ENCODE data around the gene TOP2A. TPM values are rescaled to one million over a fixed set of nuclear protein-coding genes. Genes with fewer than 3 reads are reported as not detected.

The TOP2A gene
- total RNA-seq, 2 donors from 2014 or later, result 324 to 425 TPM

- Mint-ChIP-seq H3K4me1 (ENCODE audit: low read depth) (no peaks in the 10 kb centered on the region), H3K36me3 (ENCODE audit: insufficient read depth in 2 of 2) (peaks cover 0 to 4% of the 10 kb centered on the region in 2 donors), H3K4me3 (no peak overlapping the region), H3K9me3 (no peaks in the 10 kb centered on the region), H3K27ac (no peak overlapping the region), H3K27me3 (ENCODE audit: low read depth) (no peaks in the 10 kb centered on the region)
- no peak for DNase-seq
- no peak for ATAC-seq (replicated peaks in 1 of 2)
Measured at GRCh38 chr17:40457964-40458791, 40.5 kb upstream of the TOP2A start.

DNA sequence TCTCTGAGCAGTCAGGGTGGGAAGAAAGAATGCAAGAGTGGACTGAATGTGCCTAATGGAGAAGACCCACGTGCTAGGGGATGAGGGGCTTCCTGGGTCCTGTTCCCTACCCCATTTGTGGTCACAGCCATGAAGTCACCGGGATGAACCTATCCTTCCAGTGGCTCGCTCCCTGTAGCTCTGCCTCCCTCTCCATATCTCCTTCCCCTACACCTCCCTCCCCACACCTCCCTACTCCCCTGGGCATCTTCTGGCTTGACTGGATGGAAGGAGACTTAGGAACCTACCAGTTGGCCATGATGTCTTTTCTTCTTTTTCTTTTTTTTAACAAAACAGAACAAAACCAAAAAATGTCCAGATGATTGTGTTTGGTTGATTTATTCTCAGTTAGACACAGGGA, 39.7 kb upstream of the TOP2A start:
- H3K27ac Mint-ChIP-seq, result no peak overlapping the region

GRCh38 chr17:40456396-40456951, 38.8 kb upstream of the TOP2A start:
- Mint-ChIP-seq H3K4me3 (no peak overlapping the region), H3K36me3 (ENCODE audit: insufficient read depth in 2 of 2) (peaks cover 0 to 4% of the 10 kb centered on the region in 2 donors), H3K4me1 (ENCODE audit: low read depth) (peaks cover 14% of the 10 kb centered on the region), H3K9me3 (no peaks in the 10 kb centered on the region), H3K27ac (no peak overlapping the region), H3K27me3 (ENCODE audit: low read depth) (no peaks in the 10 kb centered on the region)
- ATAC-seq (replicated peaks in 1 of 2), result no peak
- DNase-seq, result no peak

More for the DNA sequence above, 39.7 kb upstream of the TOP2A start:
- H3K27me3 Mint-ChIP-seq (ENCODE audit: low read depth), result no peaks in the 10 kb centered on the region
- H3K9me3 Mint-ChIP-seq, result no peaks in the 10 kb centered on the region
- H3K4me3 Mint-ChIP-seq, result no peak overlapping the region
- H3K36me3 Mint-ChIP-seq (ENCODE audit: insufficient read depth in 2 of 2), result peaks cover 0 to 4% of the 10 kb centered on the region in 2 donors
- DNase-seq (no peak), ATAC-seq (replicated peaks in 1 of 2) (no peak)
- peaks cover 7% of the 10 kb centered on the region for H3K4me1 Mint-ChIP-seq (ENCODE audit: low read depth)

DNA sequence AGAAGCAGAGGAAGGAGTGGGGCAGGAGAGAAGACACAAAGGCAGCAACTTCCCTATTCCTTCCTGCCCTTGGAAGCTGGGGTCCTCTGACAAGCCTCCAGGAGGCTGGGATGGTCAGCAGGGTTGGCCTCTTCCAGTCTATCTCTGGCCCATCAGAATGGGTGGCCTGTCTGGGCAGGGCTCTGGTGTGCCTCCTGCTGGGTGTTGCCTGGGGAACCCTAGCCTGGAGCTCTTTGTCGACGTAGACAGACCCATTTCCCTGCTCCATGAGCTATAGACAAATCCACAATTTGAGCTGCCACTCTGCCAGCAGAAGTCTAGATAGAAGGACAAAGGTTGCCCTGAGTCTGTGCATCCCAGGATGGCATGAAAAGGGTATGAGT, 36.9 kb upstream of the TOP2A start:
- Mint-ChIP-seq H3K9me3 (no peaks in the 10 kb centered on the region), H3K4me1 (ENCODE audit: low read depth) (peaks cover 14% of the 10 kb centered on the region), H3K27me3 (ENCODE audit: low read depth) (no peaks in the 10 kb centered on the region), H3K36me3 (ENCODE audit: insufficient read depth in 2 of 2) (peaks cover 0 to 4% of the 10 kb centered on the region in 2 donors), H3K4me3 (no peak overlapping the region), H3K27ac (no peak overlapping the region)
- DNase-seq, result no peak
- ATAC-seq (replicated peaks in 1 of 2), result no peak

- no peak for DNase-seq
- Mint-ChIP-seq H3K9me3 (no peaks in the 10 kb centered on the region), H3K4me3 (no peak overlapping the region), H3K4me1 (ENCODE audit: low read depth) (peaks cover 14% of the 10 kb centered on the region), H3K27me3 (ENCODE audit: low read depth) (no peaks in the 10 kb centered on the region), H3K36me3 (ENCODE audit: insufficient read depth in 2 of 2) (peaks cover 0 to 4% of the 10 kb centered on the region in 2 donors), H3K27ac (no peak overlapping the region)
- no peak for ATAC-seq (replicated peaks in 1 of 2)
Measured at GRCh38 chr17:40453881-40454612, 36.4 kb upstream of the TOP2A start.

- H3K27me3 Mint-ChIP-seq (ENCODE audit: low read depth), result no peaks in the 10 kb centered on the region
- DNase-seq (no peak), ATAC-seq (replicated peaks in 1 of 2) (no peak)
- peaks cover 24% of the 10 kb centered on the region for H3K4me1 Mint-ChIP-seq (ENCODE audit: low read depth)
- H3K4me3 Mint-ChIP-seq, result no peak overlapping the region
- peaks cover 0 to 4% of the 10 kb centered on the region in 2 donors for H3K36me3 Mint-ChIP-seq (ENCODE audit: insufficient read depth in 2 of 2)
- H3K27ac Mint-ChIP-seq, result no peak overlapping the region
- no peaks in the 10 kb centered on the region for H3K9me3 Mint-ChIP-seq
Measured at GRCh38 chr17:40452921-40453378, 35.3 kb upstream of the TOP2A start.

- peak in 1 of 2 donors; percentile 11 for DNase-seq
- peak; percentile 49 to 72 for ATAC-seq (replicated peaks in 1 of 2)
- no peaks in the 10 kb centered on the region for H3K9me3 Mint-ChIP-seq
- peaks cover 0 to 4% of the 10 kb centered on the region in 2 donors for H3K36me3 Mint-ChIP-seq (ENCODE audit: insufficient read depth in 2 of 2)
- H3K4me1 Mint-ChIP-seq (ENCODE audit: low read depth), result peaks cover 30% of the 10 kb centered on the region
- no peaks in the 10 kb centered on the region for H3K27me3 Mint-ChIP-seq (ENCODE audit: low read depth)
- no peak overlapping the region for H3K4me3 Mint-ChIP-seq
- H3K27ac Mint-ChIP-seq, result no peak overlapping the region
Measured at GRCh38 chr17:40452216-40452787, 34.6 kb upstream of the TOP2A start.

- no peak overlapping the region for H3K27ac Mint-ChIP-seq
- peaks cover 0 to 4% of the 10 kb centered on the region in 2 donors for H3K36me3 Mint-ChIP-seq (ENCODE audit: insufficient read depth in 2 of 2)
- no peak overlapping the region for H3K4me3 Mint-ChIP-seq
- no peak for ATAC-seq (replicated peaks in 1 of 2)
- no peaks in the 10 kb centered on the region for H3K9me3 Mint-ChIP-seq
- H3K4me1 Mint-ChIP-seq (ENCODE audit: low read depth), result peaks cover 36% of the 10 kb centered on the region
- no peak for DNase-seq
- H3K27me3 Mint-ChIP-seq (ENCODE audit: low read depth), result no peaks in the 10 kb centered on the region
Measured at GRCh38 chr17:40451420-40451819, 33.7 kb upstream of the TOP2A start.

DNA sequence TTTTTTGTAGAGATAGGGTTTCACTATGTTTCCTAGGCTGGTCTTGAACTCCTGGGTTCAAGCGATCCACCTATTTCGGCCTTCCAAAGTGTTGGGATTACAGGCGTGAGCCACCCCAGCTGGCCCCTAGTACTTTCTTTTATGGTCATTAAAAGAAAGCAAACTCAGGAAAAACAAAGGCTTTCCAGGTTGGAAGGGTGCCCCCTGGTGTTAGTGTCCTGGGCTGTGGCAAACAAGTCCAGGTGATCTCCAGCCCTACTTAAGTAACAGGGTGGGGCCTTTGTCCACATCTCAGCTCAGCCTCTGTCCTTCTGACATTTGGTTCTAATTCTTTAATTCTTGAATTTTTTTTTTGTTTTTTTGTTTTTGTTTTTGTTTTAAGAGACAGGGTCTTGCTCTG, 32.5 kb upstream of the TOP2A start:
- DNase-seq (peak; percentile 46 to 48), ATAC-seq (replicated peaks in 1 of 2) (no peak)
- H3K4me3 Mint-ChIP-seq, result no peak overlapping the region
- H3K27ac Mint-ChIP-seq, result no peak overlapping the region
- no peaks in the 10 kb centered on the region for H3K27me3 Mint-ChIP-seq (ENCODE audit: low read depth)
- no peaks in the 10 kb centered on the region for H3K9me3 Mint-ChIP-seq
- H3K36me3 Mint-ChIP-seq (ENCODE audit: insufficient read depth in 2 of 2), result no peaks in the 10 kb centered on the region
- peaks cover 45% of the 10 kb centered on the region for H3K4me1 Mint-ChIP-seq (ENCODE audit: low read depth)

DNA sequence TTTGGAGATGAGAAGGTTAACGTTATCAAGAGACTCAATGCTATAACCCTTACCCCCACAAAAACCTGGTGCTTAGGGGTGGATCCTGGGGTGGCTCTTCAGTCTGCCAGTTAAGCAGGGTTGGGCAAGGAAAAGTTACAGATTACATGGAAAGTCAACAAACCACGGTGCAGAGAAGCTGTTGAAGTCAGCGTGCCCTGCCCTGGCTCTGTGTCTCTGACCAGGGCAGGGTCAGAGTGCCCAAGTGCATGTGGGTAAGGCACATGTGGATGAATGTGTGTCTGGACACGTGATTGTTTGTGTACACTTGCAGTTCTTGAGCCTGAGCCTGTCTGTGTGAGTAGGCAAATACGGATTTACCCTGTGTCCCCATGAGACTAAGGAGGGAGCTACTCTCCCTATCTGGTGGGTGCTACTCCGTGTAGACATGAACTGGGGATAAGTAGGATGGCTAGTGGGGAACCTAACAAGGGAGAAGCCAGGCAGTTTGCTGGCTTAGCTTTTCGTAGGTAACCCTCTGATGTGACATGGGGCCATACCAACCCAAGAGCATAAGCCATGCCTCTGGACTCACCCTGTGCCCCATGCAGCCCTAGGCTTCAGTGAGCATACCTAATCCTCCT, 31.1 kb upstream of the TOP2A start:
- H3K4me3 Mint-ChIP-seq, result no peak overlapping the region
- H3K9me3 Mint-ChIP-seq, result no peaks in the 10 kb centered on the region
- peaks cover 3% of the 10 kb centered on the region in 2 donors for H3K36me3 Mint-ChIP-seq (ENCODE audit: insufficient read depth in 2 of 2)
- DNase-seq (no peak), ATAC-seq (replicated peaks in 1 of 2) (no peak)
- peaks cover 58% of the 10 kb centered on the region for H3K4me1 Mint-ChIP-seq (ENCODE audit: low read depth)
- H3K27me3 Mint-ChIP-seq (ENCODE audit: low read depth), result no peaks in the 10 kb centered on the region
- no peak overlapping the region for H3K27ac Mint-ChIP-seq

DNA sequence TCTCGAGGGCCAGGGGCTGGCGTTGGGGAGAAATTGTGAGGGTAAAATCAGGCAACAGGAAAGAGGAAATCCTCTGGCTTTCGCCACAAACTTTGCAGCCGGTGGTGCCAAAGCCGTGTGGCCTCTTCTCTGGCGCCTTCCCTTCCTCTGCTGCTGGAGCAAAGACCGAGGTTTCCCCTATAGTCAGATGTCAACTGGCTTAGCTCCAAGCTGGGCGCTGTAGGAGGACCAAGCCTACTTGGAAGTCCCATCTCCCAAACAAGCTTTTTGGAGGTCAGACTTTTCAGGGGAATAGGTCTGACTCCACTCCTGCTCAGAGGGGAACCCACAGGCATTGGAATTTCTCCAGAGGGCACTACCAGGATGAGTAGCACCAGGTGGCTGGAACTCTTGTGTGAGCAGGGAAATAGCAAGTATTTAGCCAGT, 30.5 kb upstream of the TOP2A start:
- no peak overlapping the region for H3K27ac Mint-ChIP-seq
- H3K4me3 Mint-ChIP-seq, result peak overlapping the region in 1 of 2 donors; percentile 10
- peaks cover 3% of the 10 kb centered on the region in 2 donors for H3K36me3 Mint-ChIP-seq (ENCODE audit: insufficient read depth in 2 of 2)
- no peaks in the 10 kb centered on the region for H3K9me3 Mint-ChIP-seq
- DNase-seq (no peak), ATAC-seq (replicated peaks in 1 of 2) (no peak)
- H3K4me1 Mint-ChIP-seq (ENCODE audit: low read depth), result peaks cover 58% of the 10 kb centered on the region
- H3K27me3 Mint-ChIP-seq (ENCODE audit: low read depth), result no peaks in the 10 kb centered on the region

DNA sequence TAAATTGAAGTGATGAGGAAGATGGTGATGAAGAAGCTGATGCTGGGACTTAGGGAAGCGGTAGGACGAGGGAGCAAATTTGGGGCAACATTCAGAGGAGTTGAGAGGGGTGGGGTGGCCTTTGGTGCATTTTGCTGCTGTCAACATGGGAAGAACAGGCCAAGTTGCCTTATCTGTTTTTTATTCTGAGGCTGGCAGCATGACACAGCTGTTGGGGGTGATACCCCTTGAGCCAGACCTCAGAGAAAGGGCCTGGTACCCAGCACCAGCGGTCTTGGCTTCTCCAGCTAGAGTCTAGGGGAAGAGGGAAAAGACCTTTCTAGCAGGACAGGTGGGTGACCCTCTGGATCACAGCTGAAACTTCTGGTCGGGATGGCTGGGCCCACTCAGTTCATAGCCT, 30.1 kb upstream of the TOP2A start:
- Mint-ChIP-seq H3K36me3 (ENCODE audit: insufficient read depth in 2 of 2) (peaks cover 3% of the 10 kb centered on the region in 2 donors), H3K4me1 (ENCODE audit: low read depth) (peaks cover 56% of the 10 kb centered on the region), H3K27me3 (ENCODE audit: low read depth) (no peaks in the 10 kb centered on the region), H3K4me3 (peak overlapping the region; percentile 10 to 11), H3K9me3 (no peaks in the 10 kb centered on the region), H3K27ac (no peak overlapping the region)
- DNase-seq, result no peak
- no peak for ATAC-seq (replicated peaks in 1 of 2)

Measured in activated T-cell treated with anti-CD3 and anti-CD28 coated beads, Interleukin-2, amount 50 U/mL, for 72 hours (primary cell).